BE2C (cell line): Measurements from ENCODE around the gene PARD3B.

Experiments used
- DNase-seq: peaks from one replicate; pipeline ENCODE4 v3.0.0-alpha.2; 2020
- H3K27me3 ChIP-seq: fragments of 250-450 bp; sonication (Bioruptor Pico); 2 replicates; pipeline ENCODE4 v1.5.1; 2020; ENCODE audit warnings: mild to moderate bottlenecking
- H3K36me3 ChIP-seq: fragments of 250-450 bp; sonication (Bioruptor Pico); 2 replicates; pipeline ENCODE4 v1.5.1; 2020; ENCODE audit warnings: mild to moderate bottlenecking
- H3K4me1 ChIP-seq: fragments of 250-450 bp; sonication (Bioruptor Pico); 2 replicates; pipeline ENCODE4 v1.5.1; 2020
- H3K4me3 ChIP-seq: 2 replicates; pipeline ENCODE4 v1.5.1; 2011; ENCODE audit warnings: low read depth, low read length
- H3K9me3 ChIP-seq: fragments of 250-450 bp; sonication (Bioruptor Pico); 2 replicates; pipeline ENCODE4 v1.5.1; 2020
- CTCF ChIP-seq: IDR thresholded peaks from 2 replicates; pipeline ENCODE4 v1.5.1; 2012; ENCODE audit warnings: mild to moderate bottlenecking, low read depth, low read length

PARD3B gene

GRCh38 chr2:205169464-205169863 lies 624.2 kb downstream of the PARD3B start:
- H3K36me3 ChIP-seq = no peaks in the 10 kb centered on the region
- H3K27me3 ChIP-seq = no peaks in the 10 kb centered on the region
- no peak for TF ChIP-seq CTCF
- H3K9me3 ChIP-seq = no peaks in the 10 kb centered on the region
- no peak overlapping the region for H3K4me3 ChIP-seq
- DNase-seq = no peak
- peaks cover 20% of the 10 kb centered on the region for H3K4me1 ChIP-seq

- Histone ChIP-seq H3K4me3 (no peak overlapping the region), H3K4me1 (peaks cover 22% of the 10 kb centered on the region), H3K36me3 (no peaks in the 10 kb centered on the region), H3K9me3 (no peaks in the 10 kb centered on the region), H3K27me3 (no peaks in the 10 kb centered on the region)
- peak; percentile 47 for DNase-seq
- no peak for TF ChIP-seq CTCF
Measured at GRCh38 chr2:205170399-205170798, 625.1 kb downstream of the PARD3B start.

GRCh38 chr2:205171261-205171940 lies 626.1 kb downstream of the PARD3B start:
- Histone ChIP-seq H3K27me3 (no peaks in the 10 kb centered on the region), H3K4me1 (peaks cover 18% of the 10 kb centered on the region), H3K36me3 (no peaks in the 10 kb centered on the region), H3K4me3 (no peak overlapping the region), H3K9me3 (no peaks in the 10 kb centered on the region)
- no peak for DNase-seq
- no peak for TF ChIP-seq CTCF

DNA sequence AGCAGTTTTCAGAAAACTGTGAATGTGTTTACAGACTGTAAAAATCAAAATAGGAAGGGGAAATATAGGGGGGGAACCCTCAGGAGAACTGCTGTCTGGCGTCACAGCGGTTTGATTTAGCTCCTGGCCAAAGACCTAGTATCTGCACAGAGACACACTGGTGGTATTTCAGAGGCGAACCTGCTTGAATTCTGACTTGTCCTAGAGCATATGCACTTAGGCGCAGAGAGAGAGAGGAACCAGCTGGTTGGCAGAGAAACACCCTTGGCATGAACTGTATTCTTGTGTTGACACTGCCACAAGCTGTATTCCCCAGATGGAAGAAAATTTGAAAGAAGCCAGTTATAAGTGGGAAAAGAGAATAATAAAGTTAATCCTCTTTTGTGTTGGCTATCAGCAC lies 630.6 kb downstream of the PARD3B start:
- no peaks in the 10 kb centered on the region for H3K27me3 ChIP-seq
- H3K4me3 ChIP-seq = no peak overlapping the region
- TF ChIP-seq CTCF = no peak
- no peaks in the 10 kb centered on the region for H3K36me3 ChIP-seq
- no peaks in the 10 kb centered on the region for H3K9me3 ChIP-seq
- DNase-seq = no peak
- H3K4me1 ChIP-seq = peaks cover 5% of the 10 kb centered on the region; the same call in 1 of the 2 replicates

- no peak for TF ChIP-seq CTCF
- H3K9me3 ChIP-seq = no peaks in the 10 kb centered on the region
- no peaks in the 10 kb centered on the region for H3K36me3 ChIP-seq
- no peak overlapping the region for H3K4me3 ChIP-seq
- peaks cover 8% of the 10 kb centered on the region; the same call in 1 of the 2 replicates for H3K4me1 ChIP-seq
- H3K27me3 ChIP-seq = no peaks in the 10 kb centered on the region
- DNase-seq = no peak
Measured at GRCh38 chr2:205176546-205176945, 631.3 kb downstream of the PARD3B start.

GRCh38 chr2:205177546-205177945 lies 632.3 kb downstream of the PARD3B start:
- Histone ChIP-seq H3K27me3 (no peaks in the 10 kb centered on the region), H3K36me3 (no peaks in the 10 kb centered on the region), H3K4me3 (no peak overlapping the region), H3K4me1 (peaks cover 8% of the 10 kb centered on the region; the same call in 1 of the 2 replicates), H3K9me3 (no peaks in the 10 kb centered on the region)
- DNase-seq = no peak
- no peak for TF ChIP-seq CTCF
